GM18499 (cell line): ENCODE measurements around the gene TMEM9B.
"Not testable (repeated sequence)": the region's sequence is repeated elsewhere in the genome, so short reads cannot be mapped to it uniquely, and the experiment has no call there.

Source experiments
- ATAC-seq: cut with Tn5 transposase; IDR thresholded peaks from one replicate; pipeline ENCODE4 v1.9.1; 2021; ENCODE audit warnings: moderate number of reproducible peaks; ENCODE audit not compliant: insufficient read depth, unreplicated experiment

Gene TMEM9B

DNA sequence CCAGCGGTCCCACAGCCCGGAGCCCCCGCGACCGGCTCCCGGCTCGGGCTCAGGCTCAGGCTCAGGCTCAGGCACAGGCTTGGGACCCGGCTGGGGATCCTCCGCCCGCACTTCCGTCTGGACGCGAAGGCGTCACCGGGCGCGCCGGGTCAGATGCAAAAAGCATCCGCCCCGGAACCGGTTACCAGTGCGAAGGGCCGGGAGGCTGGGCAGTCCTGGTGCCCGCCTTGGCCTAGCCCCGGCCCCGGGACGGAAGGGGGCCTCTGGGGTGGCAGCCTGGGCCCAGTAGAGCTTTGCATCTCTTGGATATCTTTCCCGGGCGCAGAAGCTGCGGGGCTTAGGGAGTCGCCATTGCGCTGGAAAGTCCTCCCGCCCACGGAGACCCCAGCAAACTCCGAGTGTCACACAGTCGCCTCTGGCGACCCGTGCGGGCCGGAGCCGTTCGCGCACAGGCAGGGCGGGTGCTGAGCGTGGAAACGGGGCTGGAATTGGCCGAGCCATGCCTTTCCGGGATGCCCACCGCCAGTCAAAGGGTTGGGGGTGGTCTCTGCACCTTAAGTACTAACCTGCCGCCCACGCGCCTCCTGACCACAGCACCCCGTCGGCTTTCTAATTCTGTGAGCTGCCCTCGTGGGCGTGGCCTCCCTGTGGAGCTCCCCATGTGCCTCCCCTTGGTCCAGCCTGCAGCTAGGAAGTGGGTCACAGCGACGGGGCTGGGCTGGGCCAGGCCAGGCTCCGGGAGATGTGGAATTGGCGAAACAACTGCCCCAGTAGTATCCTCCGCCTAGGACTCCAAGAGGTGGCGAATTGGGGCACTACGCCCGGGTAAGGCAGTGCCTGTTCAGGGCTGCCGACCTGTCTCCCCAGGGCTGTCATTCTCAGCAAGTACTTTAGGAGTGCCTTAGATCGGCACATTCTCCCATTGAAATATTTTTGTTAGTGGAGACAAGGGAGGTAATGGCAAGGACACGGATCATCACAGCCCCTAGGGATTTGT is at the start of gene TMEM9B:
Gene TMEM9B (minus strand): TSS at position 119 of the 997 bp plus-strand sequence. CDS start 129 bp downstream, outside the sequence.
- ATAC-seq = peak; percentile 53

DNA sequence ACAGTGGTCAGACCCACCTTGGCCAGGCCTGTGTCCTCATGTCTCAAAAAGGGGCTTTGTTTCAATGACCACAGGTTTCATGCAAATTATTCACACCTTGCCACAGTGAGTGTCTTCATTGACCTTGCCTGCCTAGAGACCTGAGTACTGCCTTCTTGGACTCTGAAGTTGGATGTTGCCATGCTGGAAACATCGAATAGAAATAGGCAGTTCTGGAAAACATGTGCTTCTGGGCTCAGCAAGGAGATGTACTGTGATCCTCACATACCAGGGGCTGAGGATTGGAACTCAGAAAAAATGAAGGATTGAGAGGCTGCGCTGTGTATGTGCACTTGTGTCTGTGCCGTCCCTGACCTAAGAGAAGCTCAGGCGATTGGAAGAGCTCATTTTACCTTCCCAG is 49.1 kb upstream of the TMEM9B start:
- no peak for ATAC-seq

DNA sequence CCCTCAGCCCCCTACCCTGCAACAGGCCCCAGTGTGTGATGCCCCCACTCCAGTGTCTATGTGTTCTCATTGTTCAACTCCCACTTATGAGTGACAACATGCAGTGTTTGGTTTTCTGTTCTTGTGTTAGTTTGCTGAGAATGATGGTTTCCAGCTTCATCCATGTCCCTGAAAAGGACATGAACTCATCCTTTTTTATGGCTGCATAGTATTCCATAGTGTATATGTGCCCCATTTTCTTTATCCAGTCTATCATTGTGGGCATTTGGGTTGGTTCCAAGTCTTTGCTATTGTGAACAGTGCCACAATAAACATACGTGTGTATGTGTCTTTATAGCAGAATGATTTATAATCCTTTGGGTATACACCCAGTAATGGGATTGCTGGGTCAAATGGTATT is 45.3 kb upstream of the TMEM9B start:
- not testable (repeated sequence) for ATAC-seq

DNA sequence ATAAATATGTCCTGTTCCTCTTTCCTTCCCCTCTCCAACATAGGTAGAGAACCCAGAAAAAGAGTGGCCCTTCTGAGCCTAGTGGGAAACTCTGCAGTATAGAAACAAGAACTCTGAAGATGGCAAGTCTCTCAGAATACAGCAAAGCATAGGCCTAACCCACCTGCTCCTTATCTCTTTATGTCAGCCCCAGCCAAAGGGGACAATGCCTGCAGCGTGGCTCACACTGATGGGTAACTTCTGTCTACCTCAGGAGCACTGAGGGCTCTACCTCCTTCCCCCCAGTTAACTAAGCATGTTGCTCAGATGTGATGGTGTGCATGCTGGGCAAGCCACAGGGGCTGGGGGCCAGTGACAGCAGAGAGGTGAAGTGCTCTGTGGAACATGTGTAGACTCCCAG is 44.4 kb upstream of the TMEM9B start:
- no peak for ATAC-seq

DNA sequence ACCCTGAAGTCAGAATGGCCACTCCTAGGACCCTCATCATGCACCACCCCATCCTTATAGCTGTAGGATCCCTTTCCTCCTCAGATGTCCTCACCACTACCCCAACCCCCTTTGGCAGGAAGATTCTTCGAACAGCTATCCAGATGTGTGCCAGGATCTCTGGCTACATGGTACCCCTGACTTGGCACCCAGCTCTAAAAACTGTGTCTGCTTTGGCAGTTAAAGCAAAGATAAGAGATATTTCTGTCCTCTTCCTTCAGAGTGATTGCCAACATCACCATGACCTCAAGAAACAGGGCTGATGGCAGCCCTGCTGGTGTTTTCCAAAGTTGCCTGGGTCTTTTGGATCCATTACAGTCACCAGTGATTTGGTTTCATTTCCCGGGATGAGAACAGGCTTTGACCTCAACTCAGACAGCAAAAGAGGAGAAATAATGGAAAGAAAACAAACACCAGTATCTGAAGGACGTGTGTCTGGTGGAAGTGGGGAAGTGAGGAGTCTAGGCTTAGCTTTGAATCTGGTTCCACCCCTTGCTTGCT is 43.8 kb upstream of the TMEM9B start:
- no peak for ATAC-seq

DNA sequence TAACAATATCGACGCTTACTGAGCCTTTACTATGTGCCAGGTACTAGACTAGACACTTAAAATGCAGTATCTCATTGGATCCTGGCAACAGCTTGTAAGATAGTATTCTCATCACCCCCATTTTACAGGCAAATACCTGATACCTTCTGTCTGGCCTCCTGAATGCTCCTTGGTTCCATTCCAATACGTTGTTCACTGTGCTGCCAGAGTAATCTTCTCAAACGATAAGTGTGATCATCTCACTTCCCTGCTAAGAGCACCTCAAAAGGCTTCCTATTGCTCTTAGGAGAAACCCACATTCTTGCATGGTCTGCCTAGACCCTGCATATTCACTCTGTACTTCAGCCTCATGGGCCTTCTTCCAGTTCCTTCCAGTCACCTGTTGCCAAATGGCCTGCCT is 40.8 kb upstream of the TMEM9B start:
- no peak for ATAC-seq

DNA sequence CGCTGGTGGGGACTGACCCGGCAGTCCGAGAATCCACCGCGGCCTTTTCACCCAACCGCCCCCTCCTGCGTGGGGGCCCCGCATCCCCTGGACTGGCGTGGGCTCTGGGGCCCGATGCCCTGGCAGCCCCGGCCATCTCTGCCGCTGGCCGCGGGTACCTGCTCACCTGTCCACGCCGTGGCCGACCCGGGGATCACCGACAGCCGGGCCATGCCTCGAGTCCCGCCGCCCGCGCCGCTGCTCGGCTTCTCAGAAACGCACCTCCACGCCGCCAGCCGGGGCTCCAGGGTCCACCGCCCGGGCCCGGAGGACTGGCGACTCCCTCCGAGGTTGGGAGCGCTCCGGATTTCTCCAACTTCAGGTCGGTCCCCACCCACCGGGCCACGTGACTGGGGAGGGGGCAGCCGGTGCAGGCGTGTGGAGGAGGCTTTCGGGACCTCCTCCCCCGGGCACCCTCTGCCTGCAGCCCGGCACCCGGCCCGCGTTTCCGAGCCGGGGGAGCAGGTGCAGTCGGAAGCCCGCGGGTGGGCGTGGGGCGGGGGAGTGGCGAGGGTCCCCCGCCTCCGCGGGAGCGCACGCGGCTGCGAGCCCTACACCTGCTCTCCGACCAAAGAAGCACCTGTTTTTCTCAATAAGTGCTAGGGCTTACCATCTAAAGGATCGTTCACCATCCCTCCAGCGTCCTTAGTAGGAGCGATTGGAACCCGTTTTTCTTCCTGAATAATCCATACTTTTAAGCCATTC is 40.1 kb upstream of the TMEM9B start:
- no peak for ATAC-seq

DNA sequence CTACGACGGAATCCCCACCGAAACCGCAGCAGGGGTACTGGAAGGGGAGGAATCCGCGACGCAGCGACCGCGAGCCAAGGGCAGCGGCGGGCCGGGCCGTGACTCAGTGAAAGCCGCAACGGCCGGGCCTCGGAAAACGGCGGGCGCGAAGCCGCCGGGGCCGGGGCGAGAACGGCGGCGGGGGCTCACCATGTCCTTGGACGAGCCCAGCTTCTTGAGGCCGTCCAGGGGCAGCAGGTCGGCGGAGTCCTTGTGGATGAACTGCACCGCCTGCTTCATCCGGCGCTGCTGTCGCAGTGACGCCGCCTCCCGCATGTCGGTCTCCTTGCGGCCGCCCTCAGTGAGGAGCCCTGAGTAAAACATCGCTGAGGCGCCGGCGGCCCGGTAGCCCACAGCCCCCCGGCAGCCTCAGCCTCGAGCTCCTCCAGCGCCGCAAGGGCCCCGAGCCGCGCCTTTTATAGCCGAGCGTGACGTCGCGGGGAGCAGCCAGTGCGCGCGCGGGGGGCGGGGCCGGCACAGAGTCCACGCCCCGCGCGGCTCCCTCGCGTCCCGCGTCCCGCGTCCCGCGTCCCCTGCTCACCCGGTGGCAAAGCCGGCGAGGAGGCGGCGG is 39.4 kb upstream of the TMEM9B start, which contains the start of gene NRIP3:
Gene NRIP3 (minus strand): TSS at position 429 of the 610 bp plus-strand sequence. CDS start 66 bp downstream, at position 363.
- no peak for ATAC-seq

DNA sequence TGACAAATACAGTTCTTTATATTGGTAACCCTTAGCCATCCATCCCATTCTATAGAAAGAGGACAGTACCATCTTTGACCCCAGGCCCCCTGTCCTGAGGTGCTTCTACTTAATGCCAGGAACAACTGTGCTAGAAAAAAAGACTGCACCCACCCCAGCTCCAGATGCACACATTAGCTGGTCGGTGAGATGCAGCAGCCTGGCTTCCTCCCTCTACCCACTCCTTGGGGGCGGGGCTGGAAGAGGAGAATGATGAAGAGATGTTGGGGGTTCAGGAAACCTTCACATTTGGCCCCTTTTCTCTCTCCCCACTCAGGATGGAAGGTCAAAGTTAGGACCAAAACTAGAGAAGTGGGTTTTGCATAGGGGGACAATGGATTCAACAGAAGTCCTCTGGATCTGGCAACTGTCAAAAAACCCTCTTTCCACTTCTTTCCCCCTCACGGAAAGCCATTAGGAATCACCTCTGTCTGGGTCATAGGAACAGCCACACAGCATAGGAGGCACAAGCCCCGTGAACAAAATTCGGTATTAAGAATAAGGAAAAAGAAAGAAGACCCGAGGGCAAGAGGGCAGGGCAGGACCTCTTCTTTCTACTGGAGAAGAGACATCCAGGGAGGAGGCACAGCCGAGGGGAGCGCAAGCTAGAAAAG is 38.8 kb upstream of the TMEM9B start:
- no peak for ATAC-seq

DNA sequence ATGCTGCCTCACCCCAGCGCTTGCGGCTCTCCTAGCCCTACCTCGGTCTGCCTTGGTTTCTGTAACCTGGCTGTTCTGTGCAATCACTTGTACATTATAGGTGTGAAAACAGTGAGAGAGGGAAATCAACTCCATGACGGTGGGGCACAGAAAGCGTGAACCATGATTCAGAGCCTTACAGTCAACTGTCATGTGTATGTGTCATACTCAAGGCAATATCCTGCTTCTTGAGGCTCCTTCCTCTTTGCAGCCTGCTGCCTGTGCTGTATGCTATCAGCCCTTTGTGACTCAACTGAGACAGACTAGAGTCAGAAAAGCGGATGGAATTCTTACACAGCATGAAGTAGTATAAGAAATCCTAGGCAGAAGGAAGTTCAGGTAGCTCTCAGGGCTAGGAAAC is 37.5 kb upstream of the TMEM9B start:
- no peak for ATAC-seq

DNA sequence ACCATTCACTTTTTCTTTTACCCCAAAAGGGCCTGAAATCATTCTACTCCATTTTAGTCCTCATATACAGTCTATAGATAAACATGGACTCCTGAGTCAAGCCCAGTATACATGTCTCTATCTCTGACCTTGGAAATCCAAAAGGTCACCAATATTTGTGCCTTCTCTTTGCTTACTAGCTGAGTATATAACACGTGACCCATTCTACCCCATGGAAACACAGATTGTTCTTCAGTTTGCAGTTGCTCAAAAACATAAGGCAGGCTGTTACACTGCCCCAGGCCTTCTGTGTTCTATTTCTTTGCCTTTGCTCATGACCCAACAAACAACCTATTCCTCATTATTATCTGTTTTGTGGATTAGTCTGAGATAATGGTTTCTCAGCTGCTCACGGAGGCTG is 33.8 kb upstream of the TMEM9B start:
- no peak for ATAC-seq

DNA sequence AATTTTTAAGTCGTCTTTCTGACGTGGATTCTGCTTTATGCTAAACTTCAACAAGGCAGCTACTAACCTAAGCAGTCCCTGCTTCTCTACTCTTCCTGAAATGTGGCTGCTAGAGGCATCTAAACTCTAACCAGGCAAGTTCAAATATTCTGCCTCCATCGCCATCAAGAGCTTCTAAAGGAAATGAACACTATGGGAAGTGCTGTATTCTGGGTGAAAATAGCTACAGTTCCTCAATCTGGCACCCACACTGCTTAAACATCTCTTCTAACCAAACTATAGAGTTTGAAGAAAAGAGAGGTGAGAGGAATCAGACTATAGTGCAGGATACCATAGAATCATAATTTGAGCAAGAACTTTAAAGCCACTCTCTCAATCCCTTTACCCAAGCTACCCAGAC is 33.2 kb upstream of the TMEM9B start:
- no peak for ATAC-seq

DNA sequence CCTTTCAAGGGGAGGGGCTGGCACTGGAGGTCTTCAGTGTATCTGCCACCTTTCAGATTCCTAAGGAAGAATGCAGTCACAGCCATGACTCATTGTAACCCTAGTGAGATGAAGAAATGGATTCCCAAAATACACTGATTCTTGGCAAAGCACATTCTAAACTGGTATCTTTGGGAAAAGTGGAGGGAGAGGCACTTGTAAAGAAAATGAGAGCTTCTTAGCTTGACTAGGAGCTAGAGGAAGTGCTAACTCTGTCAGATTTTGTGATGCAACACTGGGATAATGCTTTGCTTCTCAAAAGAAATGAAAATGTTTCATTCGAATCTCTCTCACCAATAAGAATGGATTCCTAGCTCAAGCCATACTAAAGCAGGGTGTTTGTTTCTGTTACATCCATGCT is 25.2 kb upstream of the TMEM9B start:
- ATAC-seq = no peak

DNA sequence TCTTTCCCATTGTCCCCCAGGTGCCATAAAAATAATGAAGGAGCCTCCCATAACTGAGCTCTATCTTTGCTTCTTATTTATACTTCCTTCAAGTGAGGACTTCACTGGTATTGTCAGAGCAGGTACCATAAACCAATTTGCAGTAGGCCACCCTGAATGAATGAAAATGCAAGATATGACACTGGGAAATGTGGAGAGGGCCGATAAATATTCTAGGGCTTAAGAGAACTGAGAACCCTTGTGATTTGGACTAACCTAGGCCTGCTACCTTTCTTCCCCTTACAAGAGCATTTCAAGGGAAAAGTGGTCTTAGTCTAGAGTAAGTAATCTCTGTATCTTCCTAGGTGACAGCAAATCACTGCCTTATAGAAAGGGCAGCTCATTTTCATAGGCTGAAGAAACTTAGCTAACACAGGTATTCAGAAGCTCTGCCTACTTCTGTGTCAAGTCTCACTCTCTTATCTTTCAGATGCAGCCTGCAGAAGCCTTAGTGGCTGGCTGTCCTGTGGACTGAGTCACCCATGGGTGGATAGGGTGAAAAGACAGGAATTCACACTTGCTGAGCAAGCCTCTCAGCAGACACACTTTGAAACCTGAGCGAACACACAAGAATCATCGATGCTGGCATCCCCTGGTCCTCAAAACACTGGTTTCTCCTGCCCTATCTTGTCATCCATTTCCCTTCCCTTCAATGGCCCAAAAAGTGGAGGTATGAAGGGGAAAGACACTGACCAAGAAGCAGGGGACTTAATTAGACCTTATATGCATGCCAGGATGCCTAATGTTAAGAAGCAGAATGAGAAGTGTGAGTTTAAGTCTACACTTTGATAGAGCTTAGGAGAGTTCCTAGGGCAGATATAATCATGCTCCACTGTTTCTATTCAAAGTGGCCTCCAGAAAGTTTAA is 24.3 kb upstream of the TMEM9B start:
- no peak for ATAC-seq

DNA sequence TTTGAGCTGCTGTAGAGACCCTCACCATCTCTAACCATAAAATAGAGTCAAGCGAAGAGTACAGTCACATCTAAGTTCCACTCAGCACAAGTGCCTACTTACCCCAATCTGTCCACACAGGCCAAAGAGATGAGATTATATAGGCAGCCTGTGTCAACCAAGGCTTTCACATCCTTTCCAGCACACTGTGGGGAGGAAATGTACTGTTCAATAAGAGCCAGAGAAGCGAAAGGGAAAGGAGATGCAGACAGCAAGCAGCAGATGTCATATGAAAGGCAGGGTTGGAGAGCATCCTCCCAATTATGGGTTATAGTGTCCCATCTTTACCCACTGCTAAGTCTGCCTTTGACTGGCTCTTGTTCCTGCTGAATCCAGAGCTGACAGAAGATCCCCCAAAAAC is 23.2 kb upstream of the TMEM9B start:
- no peak for ATAC-seq

DNA sequence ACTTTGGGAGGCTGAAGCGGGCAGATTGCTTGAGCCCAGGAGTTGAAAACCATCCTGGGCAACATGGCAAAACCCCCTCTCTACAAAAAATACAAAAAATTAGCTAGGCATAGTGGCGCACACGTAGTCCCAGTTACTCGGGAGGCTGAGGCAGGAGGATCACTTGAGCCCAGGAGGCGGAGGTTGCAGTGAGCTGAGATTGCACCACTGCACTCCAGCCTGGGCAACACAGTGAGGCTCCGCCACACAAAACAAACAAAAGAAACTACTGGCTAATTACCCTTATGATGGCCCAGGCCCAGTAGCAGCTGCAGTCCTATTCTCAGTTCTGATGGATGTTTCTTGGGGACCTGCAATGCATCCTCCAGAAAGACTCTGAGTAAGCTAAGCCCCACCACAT is 22.5 kb upstream of the TMEM9B start:
- ATAC-seq = not testable (repeated sequence)

DNA sequence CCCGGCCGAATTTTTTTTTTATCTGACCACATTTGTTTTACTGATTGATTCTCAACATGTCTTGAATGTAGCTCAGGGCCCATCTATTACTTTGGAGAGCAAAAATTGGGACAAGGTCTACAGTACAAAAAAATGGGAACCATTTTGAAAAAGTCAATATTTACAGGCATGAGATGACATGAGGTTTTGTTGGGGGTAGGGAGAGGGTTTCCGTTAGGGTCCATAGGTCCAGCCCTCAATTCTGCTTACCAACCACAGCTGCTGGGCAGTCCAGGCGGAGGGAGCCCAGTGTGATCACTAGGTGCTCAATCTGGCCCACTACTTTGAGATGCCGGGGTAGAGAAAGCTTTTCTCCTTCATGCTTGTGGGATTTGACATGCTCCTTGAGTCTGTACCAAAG is 21.2 kb upstream of the TMEM9B start:
- ATAC-seq = no peak

DNA sequence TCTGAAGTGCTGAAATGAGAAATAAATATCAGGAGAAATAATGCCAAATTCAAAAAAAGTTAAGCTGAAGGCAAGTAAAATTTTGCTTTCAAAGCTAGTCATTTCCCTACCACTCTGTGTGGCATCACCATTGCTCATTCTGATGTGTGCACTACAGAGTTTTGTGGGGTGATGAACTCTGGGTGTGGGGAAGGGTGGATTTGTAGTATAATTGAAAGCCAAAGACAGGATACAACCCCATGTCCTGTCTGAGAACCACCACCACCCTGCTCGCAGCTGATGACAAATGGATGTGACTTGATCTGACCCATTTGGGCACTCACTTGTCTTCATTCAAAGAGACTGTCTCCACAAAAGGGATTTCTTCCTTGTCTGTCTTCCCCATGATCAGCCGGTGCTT is 19.3 kb upstream of the TMEM9B start:
- no peak for ATAC-seq

DNA sequence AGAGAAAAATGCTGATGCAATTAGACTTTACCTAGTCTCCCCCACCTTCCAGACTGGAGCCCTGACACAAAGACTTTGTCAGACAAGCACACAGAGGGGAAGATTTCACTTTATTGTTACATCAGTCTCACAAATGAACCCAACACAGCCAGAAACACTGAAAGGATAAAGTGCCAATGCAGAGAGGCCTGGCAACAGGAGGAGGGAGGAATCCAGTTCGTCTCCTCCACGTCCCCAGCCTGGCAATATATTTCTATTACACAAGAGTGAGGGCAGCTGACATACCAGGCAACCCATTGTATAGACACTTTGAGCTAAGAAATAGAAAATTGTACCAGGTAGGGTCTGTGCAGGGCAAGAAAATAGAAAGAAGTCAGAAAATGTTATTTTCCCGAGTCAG is 16.2 kb upstream of the TMEM9B start:
- ATAC-seq = no peak
